ENCODE data around the gene NBEA.

DNA sequence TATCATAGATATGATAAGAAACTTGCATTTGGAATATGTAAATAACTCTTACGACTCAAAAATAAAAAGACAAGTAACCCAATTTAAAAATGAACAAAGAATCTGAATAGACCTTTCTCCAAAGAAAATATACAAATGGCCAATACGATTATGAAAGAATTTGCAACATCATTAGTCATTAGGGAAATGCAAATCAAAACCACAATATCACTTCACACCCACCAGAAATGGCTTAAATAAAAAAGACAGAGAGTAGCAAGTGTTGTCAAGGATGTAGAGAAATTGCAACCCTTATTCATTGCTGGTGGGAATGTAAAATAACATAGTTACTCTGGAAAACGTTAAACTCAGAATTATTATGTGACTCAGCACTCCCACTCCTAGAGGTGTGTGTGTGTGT is 761.0 kb downstream of the NBEA start:
- TF ChIP-seq, protein P1, sequence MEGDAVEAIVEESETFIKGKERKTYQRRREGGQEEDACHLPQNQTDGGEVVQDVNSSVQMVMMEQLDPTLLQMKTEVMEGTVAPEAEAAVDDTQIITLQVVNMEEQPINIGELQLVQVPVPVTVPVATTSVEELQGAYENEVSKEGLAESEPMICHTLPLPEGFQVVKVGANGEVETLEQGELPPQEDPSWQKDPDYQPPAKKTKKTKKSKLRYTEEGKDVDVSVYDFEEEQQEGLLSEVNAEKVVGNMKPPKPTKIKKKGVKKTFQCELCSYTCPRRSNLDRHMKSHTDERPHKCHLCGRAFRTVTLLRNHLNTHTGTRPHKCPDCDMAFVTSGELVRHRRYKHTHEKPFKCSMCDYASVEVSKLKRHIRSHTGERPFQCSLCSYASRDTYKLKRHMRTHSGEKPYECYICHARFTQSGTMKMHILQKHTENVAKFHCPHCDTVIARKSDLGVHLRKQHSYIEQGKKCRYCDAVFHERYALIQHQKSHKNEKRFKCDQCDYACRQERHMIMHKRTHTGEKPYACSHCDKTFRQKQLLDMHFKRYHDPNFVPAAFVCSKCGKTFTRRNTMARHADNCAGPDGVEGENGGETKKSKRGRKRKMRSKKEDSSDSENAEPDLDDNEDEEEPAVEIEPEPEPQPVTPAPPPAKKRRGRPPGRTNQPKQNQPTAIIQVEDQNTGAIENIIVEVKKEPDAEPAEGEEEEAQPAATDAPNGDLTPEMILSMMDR (IDR thresholded peaks at IDR 0.05), result no peak
- no peak for TF ChIP-seq POLR2A (IDR thresholded peaks at IDR 0.05)

Measured in heart left ventricle (tissue), 13 donors.